Loucy (cell line): ENCODE results near the gene MICAL3.

Experiments
- H2AFZ ChIP-seq: fragments of 200-600 bp; sonication (generic); 2 replicates; pipeline ENCODE4 v1.6.0; 2016; ENCODE audit warnings: antibody characterized with exemption, mild to moderate bottlenecking, low read length, moderate library complexity
- H3F3A ChIP-seq: fragments of 200-600 bp; 2 replicates; pipeline ENCODE4 v1.6.0; 2016; ENCODE audit warnings: antibody characterized with exemption, low read depth, mild to moderate bottlenecking
- H3K27me3 ChIP-seq: fragments of 200-600 bp; sonication (generic); 2 replicates; pipeline ENCODE4 v1.6.1; 2014; ENCODE audit warnings: low read length, mild to moderate bottlenecking; ENCODE audit not compliant: insufficient read depth, poor library complexity, severe bottlenecking
- H3K36me3 ChIP-seq: fragments of 200-600 bp; sonication (generic); 2 replicates; pipeline ENCODE4 v1.6.1; 2016; ENCODE audit warnings: low read length; ENCODE audit not compliant: insufficient read depth
- H3K4me1 ChIP-seq: fragments of 200-600 bp; sonication (generic); 2 replicates; pipeline ENCODE4 v1.5.1; 2014; ENCODE audit warnings: low read length, mild to moderate bottlenecking; ENCODE audit not compliant: insufficient read depth, poor library complexity, severe bottlenecking
- H3K4me2 ChIP-seq: fragments of 200-600 bp; sonication (generic); 2 replicates; pipeline ENCODE4 v1.6.0; 2014; ENCODE audit warnings: antibody characterized with exemption, low read length, low read depth, mild to moderate bottlenecking; ENCODE audit not compliant: poor library complexity, severe bottlenecking
- H3K4me3 ChIP-seq: fragments of 200-600 bp; sonication (generic); 2 replicates; pipeline ENCODE4 v1.5.1; 2014; ENCODE audit warnings: low read length, mild to moderate bottlenecking, mixed read lengths; ENCODE audit not compliant: poor library complexity, severe bottlenecking
- H3K79me2 ChIP-seq: fragments of 200-600 bp; sonication (generic); 2 replicates; pipeline ENCODE4 v1.6.1; 2014; ENCODE audit warnings: low read length; ENCODE audit not compliant: insufficient read depth
- H3K9ac ChIP-seq: fragments of 200-600 bp; sonication (generic); 2 replicates; pipeline ENCODE4 v1.6.0; 2014; ENCODE audit warnings: mild to moderate bottlenecking, low read depth, low read length, moderate library complexity; ENCODE audit not compliant: poor library complexity, severe bottlenecking
- H3K9me2 ChIP-seq: fragments of 200-600 bp; sonication (generic); replicated peaks from 2 replicates; pipeline ENCODE4 v1.6.1; 2016; ENCODE audit warnings: low read depth, low read length, mixed read lengths
- H3K9me3 ChIP-seq: fragments of 200-600 bp; sonication (generic); 2 replicates; pipeline ENCODE4 v1.6.1; 2014; ENCODE audit warnings: mild to moderate bottlenecking, antibody characterized with exemption, low read length, low read depth; ENCODE audit not compliant: insufficient read depth
- H4K20me1 ChIP-seq: fragments of 200-600 bp; sonication (generic); 2 replicates; pipeline ENCODE4 v1.6.0; 2014; ENCODE audit warnings: antibody characterized with exemption, low read length, mild to moderate bottlenecking; ENCODE audit not compliant: insufficient read depth, poor library complexity, severe bottlenecking
- EZH2phosphoT487 ChIP-seq: fragments of 200-600 bp; IDR thresholded peaks from 2 replicates; pipeline ENCODE4 v1.6.1; 2018; ENCODE audit warnings: antibody characterized with exemption, mild to moderate bottlenecking, moderate library complexity, borderline replicate concordance
- TF ChIP-seq, protein P1 (sequence below): fragments of 200-600 bp; sonication (generic); conservative IDR thresholded peaks from 2 replicates; pipeline ENCODE4 v1.5.1; 2014; ENCODE audit warnings: mild to moderate bottlenecking, antibody characterized with exemption, low read length

Gene MICAL3

DNA sequence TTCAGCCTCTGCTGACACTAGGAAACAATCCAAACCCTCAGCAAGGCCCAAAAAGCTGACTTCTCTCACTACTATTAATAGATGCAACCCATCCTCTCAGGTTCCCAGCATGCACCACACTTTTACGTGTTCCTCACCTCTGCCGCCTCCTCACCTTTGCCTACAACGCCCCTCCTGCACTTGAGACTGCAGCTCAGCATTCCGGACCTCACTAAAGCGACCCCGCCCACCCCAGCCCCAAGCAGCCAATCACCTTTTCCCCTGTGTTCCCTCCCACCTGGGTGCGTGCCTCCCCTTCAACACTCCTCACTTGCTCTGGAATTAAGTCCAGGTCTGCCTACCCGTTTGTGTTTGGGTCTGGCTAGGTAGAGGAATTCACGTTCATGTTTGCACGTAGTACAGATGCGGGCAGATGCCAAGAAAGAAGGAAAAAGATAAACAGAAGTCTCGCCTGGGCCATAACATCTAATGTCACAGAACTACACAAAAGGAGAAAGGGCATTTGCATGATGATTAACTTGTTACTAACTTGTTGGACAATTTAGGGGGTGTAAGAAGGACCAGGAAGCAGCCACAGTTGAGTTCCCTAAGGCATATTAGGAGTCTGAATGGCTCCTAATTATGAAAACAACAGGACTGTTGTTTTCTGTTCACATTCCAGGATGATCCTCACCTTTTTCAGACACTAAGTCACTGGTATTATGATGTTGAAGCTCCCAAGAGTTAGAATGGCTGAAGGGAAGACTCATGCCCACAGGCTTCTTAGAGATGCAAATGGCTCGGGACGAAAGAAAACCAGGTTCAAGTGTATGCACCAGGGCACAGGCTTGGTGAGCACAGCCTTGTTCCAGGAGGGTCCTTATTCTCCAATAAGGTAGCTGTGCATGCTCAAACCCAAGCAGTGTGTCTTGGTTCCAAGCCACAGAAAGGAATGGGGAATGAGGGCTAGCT, 102.2 kb downstream of the MICAL3 start:
- no peak overlapping the region for H3K9ac ChIP-seq
- H3K4me1 ChIP-seq, result peaks cover 16% of the 10 kb centered on the region
- H3K27me3 ChIP-seq, result no peaks in the 10 kb centered on the region
- H3K9me3 ChIP-seq, result no peaks in the 10 kb centered on the region
- no peak overlapping the region for H3K4me2 ChIP-seq
- no peaks in the 10 kb centered on the region for H3F3A ChIP-seq
- no peaks in the 10 kb centered on the region for H3K36me3 ChIP-seq
- H4K20me1 ChIP-seq, result peaks cover 22% of the 10 kb centered on the region
- H3K79me2 ChIP-seq, result peaks cover 95% of the 10 kb centered on the region
- no peak overlapping the region for H2AFZ ChIP-seq
- no peak for TF ChIP-seq EZH2phosphoT487
- TF ChIP-seq, protein P1, sequence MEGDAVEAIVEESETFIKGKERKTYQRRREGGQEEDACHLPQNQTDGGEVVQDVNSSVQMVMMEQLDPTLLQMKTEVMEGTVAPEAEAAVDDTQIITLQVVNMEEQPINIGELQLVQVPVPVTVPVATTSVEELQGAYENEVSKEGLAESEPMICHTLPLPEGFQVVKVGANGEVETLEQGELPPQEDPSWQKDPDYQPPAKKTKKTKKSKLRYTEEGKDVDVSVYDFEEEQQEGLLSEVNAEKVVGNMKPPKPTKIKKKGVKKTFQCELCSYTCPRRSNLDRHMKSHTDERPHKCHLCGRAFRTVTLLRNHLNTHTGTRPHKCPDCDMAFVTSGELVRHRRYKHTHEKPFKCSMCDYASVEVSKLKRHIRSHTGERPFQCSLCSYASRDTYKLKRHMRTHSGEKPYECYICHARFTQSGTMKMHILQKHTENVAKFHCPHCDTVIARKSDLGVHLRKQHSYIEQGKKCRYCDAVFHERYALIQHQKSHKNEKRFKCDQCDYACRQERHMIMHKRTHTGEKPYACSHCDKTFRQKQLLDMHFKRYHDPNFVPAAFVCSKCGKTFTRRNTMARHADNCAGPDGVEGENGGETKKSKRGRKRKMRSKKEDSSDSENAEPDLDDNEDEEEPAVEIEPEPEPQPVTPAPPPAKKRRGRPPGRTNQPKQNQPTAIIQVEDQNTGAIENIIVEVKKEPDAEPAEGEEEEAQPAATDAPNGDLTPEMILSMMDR, result no peak
- H3K9me2 ChIP-seq, result no peaks in the 10 kb centered on the region
- H3K4me3 ChIP-seq, result no peak overlapping the region

DNA sequence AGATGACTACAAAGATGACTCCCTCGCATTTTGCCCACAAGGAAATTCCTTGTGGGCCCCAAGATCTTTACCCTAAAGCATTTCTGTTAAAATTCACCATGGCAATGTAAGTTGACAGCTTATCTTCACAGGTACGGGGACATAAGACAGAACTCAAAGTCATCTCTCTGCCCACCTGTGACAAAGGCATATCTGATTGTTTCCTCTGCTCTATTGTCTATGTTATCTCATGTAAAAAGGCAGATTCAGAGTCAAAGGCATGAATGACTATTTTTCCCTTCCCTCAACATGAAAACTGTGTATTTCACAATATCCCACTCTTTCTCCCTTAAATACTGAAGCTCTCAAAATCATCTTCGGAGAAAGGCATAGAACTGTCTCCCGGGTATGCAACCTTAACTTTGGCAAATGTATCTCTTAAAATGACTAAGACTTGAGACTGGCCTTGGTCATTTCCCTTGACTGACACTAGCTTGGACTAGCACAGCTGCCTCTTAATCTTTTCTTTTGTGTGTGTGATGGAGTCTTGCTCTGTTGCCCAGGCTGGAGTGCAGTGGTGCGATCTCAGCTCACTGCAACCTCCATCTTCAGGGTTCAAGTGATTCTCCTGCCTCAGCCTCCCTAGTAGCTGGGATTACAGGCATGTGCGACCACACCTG, 103.2 kb downstream of the MICAL3 start:
- H3K4me2 ChIP-seq, result no peak overlapping the region
- H3K4me1 ChIP-seq, result peaks cover 17% of the 10 kb centered on the region
- H3F3A ChIP-seq, result no peaks in the 10 kb centered on the region
- H3K4me3 ChIP-seq, result no peak overlapping the region
- no peaks in the 10 kb centered on the region for H3K36me3 ChIP-seq
- H2AFZ ChIP-seq, result no peak overlapping the region
- no peaks in the 10 kb centered on the region for H3K27me3 ChIP-seq
- peaks cover 95% of the 10 kb centered on the region for H3K79me2 ChIP-seq
- H3K9me2 ChIP-seq, result no peaks in the 10 kb centered on the region
- no peak for TF ChIP-seq EZH2phosphoT487
- TF ChIP-seq, protein P1, result no peak
- no peaks in the 10 kb centered on the region for H3K9me3 ChIP-seq
- H3K9ac ChIP-seq, result no peak overlapping the region
- peaks cover 20% of the 10 kb centered on the region for H4K20me1 ChIP-seq

DNA sequence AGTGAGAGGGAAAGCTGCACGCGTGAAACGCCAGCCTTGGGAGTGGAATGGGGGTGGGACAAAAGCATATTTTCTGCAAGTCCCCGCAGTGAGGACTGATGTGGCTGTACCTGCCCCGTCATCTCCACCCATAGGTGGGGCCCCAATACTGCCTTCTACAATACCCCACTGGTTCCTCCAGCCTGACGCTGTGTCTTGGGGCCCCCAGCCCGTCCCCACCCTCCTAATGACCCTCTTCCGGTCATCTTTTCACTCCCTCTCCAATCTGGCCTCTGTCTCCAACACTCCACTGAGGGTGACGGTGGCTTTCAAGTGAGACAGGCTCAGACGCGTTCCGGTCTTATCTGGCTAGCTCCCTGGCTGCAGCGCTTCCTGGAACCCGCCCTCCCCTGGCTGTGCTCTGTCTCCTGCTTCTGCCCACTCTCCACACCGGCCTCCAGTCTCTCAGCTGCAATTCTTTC, 104.2 kb downstream of the MICAL3 start:
- Histone ChIP-seq H3K4me1 (peaks cover 17% of the 10 kb centered on the region), H3K4me3 (no peak overlapping the region), H3K4me2 (no peak overlapping the region), H3K9ac (no peak overlapping the region), H3K27me3 (no peaks in the 10 kb centered on the region), H3K9me3 (no peaks in the 10 kb centered on the region), H3K9me2 (no peaks in the 10 kb centered on the region), H4K20me1 (peaks cover 20% of the 10 kb centered on the region), H3K36me3 (no peaks in the 10 kb centered on the region), H3K79me2 (peaks cover 95% of the 10 kb centered on the region), H2AFZ (no peak overlapping the region), H3F3A (no peaks in the 10 kb centered on the region)
- TF ChIP-seq, protein P1, result no peak; the same call in 1 of the 2 replicates
- TF ChIP-seq EZH2phosphoT487, result no peak
